H1 (cell line): ENCODE data around the gene OR1I1. TPM values are rescaled to one million over a fixed set of nuclear protein-coding genes. Genes with fewer than 3 reads are reported as not detected.
"Not testable (repeated sequence)": the region's sequence is repeated elsewhere in the genome, so short reads cannot be mapped to it uniquely, and the experiment has no call there.

Experiments
- CTCF ChIA-PET: fragments of 300-600 bp; sonication (Branson Sonifier 250); formaldehyde crosslinking; loops from one replicate; lab custom pipeline; 2021; ENCODE audit not compliant: partially characterized antibody; lab: Charles Lee
- POLR2A ChIA-PET: fragments of 300-600 bp; sonication (Branson Sonifier 250); formaldehyde crosslinking; loops from one replicate; lab custom pipeline; 2021; ENCODE audit warnings: inconsistent platforms; ENCODE audit not compliant: partially characterized antibody; lab: Charles Lee
- DNase-seq, 2 experiments: peaks; one replicate each; pipeline versions ENCODE4 v3.0.0 to v3.0.0-alpha.2; 2010 to 2022; ENCODE audit warnings: low spot score in 2 of 2, low read depth in 1 of 2, mixed read lengths in 1 of 2
- FAIRE-seq: peaks from 2 replicates; lab custom pipeline; 2011; peaks lifted over from hg19 to GRCh38; lab: Jason Lieb, UNC
- H2AFZ ChIP-seq: 2 replicates; pipeline ENCODE4 v1.8.1; 2012; ENCODE audit warnings: low read length, inconsistent platforms
- H2AK5ac ChIP-seq: 2 replicates; pipeline ENCODE4 v1.6.1; 2013; ENCODE audit warnings: low read depth, low read length
- H2BK120ac ChIP-seq: replicated peaks from 2 replicates; pipeline ENCODE3; 2013; ENCODE audit warnings: low read depth, low read length, inconsistent platforms
- H2BK12ac ChIP-seq: 2 replicates; pipeline ENCODE4 v1.6.1; 2013; ENCODE audit warnings: low read depth, low read length
- H2BK15ac ChIP-seq: 2 replicates; pipeline ENCODE4 v1.6.1; 2013; ENCODE audit warnings: low read length
- H2BK20ac ChIP-seq: 2 replicates; pipeline ENCODE4 v1.6.1; 2013; ENCODE audit warnings: low read length
- H2BK5ac ChIP-seq: 2 replicates; pipeline ENCODE4 v1.6.1; 2013; ENCODE audit warnings: low read depth, low read length
- H3K14ac ChIP-seq: 2 replicates; pipeline ENCODE4 v1.6.1; 2013; ENCODE audit warnings: inconsistent platforms; ENCODE audit not compliant: insufficient read length
- H3K18ac ChIP-seq: 2 replicates; pipeline ENCODE4 v1.6.1; 2013; ENCODE audit warnings: low read length; ENCODE audit errors: extremely low read depth
- H3K23ac ChIP-seq: 2 replicates; pipeline ENCODE4 v1.6.1; 2013; ENCODE audit warnings: inconsistent platforms; ENCODE audit not compliant: insufficient read length
- H3K23me2 ChIP-seq: 2 replicates; pipeline ENCODE4 v1.6.1; 2013; ENCODE audit warnings: low read depth, low read length
- H3K27ac ChIP-seq: 2 replicates; pipeline ENCODE4 v1.6.1; 2011; ENCODE audit warnings: low read depth, low read length, inconsistent platforms
- H3K27me3 ChIP-seq, 4 experiments: replicated peaks in 1 of 4; 1 replicate in 1 of 4; 2 replicates in 3 of 4; pipeline versions ENCODE4 v1.6.1 to v1.8.1; 2011 to 2013; ENCODE audit warnings: low read length in 3 of 4, mild to moderate bottlenecking in 3 of 4, inconsistent platforms in 2 of 4, mixed read lengths in 2 of 4, moderate library complexity in 1 of 4; ENCODE audit not compliant: control insufficient read depth in 3 of 4, insufficient read depth in 3 of 4; ENCODE audit errors: extremely low read depth in 1 of 4
- H3K36me3 ChIP-seq, 4 experiments: 2 replicates each; pipeline versions ENCODE4 v1.6.1 to v1.8.1; 2011 to 2013; ENCODE audit warnings: mild to moderate bottlenecking in 4 of 4, low read length in 3 of 4, moderate library complexity in 2 of 4, control low read depth in 1 of 4, inconsistent platforms in 1 of 4; ENCODE audit not compliant: insufficient read depth in 4 of 4, control insufficient read depth in 2 of 4
- H3K4ac ChIP-seq: replicated peaks from 2 replicates; pipeline ENCODE3; 2013; ENCODE audit warnings: low read length, low read depth, mixed read lengths, inconsistent platforms; ENCODE audit not compliant: insufficient read length
- H3K4me1 ChIP-seq, 4 experiments: replicated peaks in 1 of 4; 1 replicate in 1 of 4; 2 replicates in 3 of 4; pipeline versions ENCODE4 v1.6.1 to v1.8.1; 2011 to 2013; ENCODE audit warnings: low read length in 3 of 4, inconsistent platforms in 2 of 4, mixed read lengths in 1 of 4; ENCODE audit not compliant: insufficient read depth in 4 of 4, control insufficient read depth in 3 of 4
- H3K4me2 ChIP-seq, 2 experiments: 2 replicates each; pipeline versions ENCODE4 v1.6.1 to v1.8.1; 2011 to 2013; ENCODE audit warnings: low read depth in 2 of 2, low read length in 2 of 2, control low read depth in 1 of 2, inconsistent platforms in 1 of 2, mild to moderate bottlenecking in 1 of 2; ENCODE audit not compliant: insufficient read depth in 1 of 2
- H3K4me3 ChIP-seq, 4 experiments: fragments of 200-600, 300-600 bp in 1 of 4; sonication (generic), shearing (Covaris generic), sonication (Bioruptor Twin) in 1 of 4; 2 replicates each; pipeline versions ENCODE4 v1.5.1 to v1.8.1; 2011 to 2016; ENCODE audit warnings: low read length in 4 of 4, low read depth in 3 of 4, control low read depth in 2 of 4, inconsistent platforms in 2 of 4, mild to moderate bottlenecking in 2 of 4, mixed read lengths in 1 of 4, moderate library complexity in 1 of 4; ENCODE audit not compliant: insufficient read depth in 2 of 4; ENCODE audit errors: extremely low read depth in 1 of 4
- H3K56ac ChIP-seq: replicated peaks from 2 replicates; pipeline ENCODE3; 2013; ENCODE audit warnings: low read depth, mild to moderate bottlenecking, mixed read lengths, low read length, inconsistent platforms; ENCODE audit not compliant: insufficient read length
- H3K79me1 ChIP-seq: 2 replicates; pipeline ENCODE4 v1.6.1; 2013; ENCODE audit warnings: low read depth, low read length, control low read depth
- H3K79me2 ChIP-seq, 2 experiments: 2 replicates each; pipeline versions ENCODE4 v1.6.1 to v1.8.1; 2012 to 2013; ENCODE audit warnings: low read length in 2 of 2, mild to moderate bottlenecking in 2 of 2, inconsistent platforms in 1 of 2; ENCODE audit not compliant: insufficient read depth in 2 of 2, control insufficient read depth in 1 of 2
- H3K9ac ChIP-seq, 4 experiments: replicated peaks in 1 of 4; 1 replicate in 1 of 4; 2 replicates in 3 of 4; pipeline versions ENCODE4 v1.6.1 to v1.8.1; 2011 to 2013; ENCODE audit warnings: low read depth in 3 of 4, low read length in 3 of 4, control low read depth in 2 of 4, mild to moderate bottlenecking in 2 of 4, moderate library complexity in 2 of 4, inconsistent platforms in 1 of 4; ENCODE audit errors: extremely low read depth in 1 of 4
- H3K9me3 ChIP-seq, 2 experiments: 2 replicates each; pipeline versions ENCODE4 v1.6.1 to v1.8.1; 2012 to 2013; ENCODE audit warnings: mild to moderate bottlenecking in 2 of 2, moderate library complexity in 2 of 2, control low read depth in 1 of 2, inconsistent platforms in 1 of 2, low read depth in 1 of 2, low read length in 1 of 2, mixed read lengths in 1 of 2; ENCODE audit not compliant: insufficient read depth in 2 of 2
- H4K20me1 ChIP-seq, 2 experiments: replicated peaks in 1 of 2; 2 replicates each; pipeline versions ENCODE3 to v1.8.1; 2011 to 2013; ENCODE audit warnings: inconsistent platforms in 2 of 2, low read length in 2 of 2, mild to moderate bottlenecking in 1 of 2; ENCODE audit not compliant: insufficient read depth in 2 of 2, control insufficient read depth in 1 of 2
- H4K5ac ChIP-seq: 2 replicates; pipeline ENCODE4 v1.6.1; 2013; ENCODE audit warnings: low read length, low read depth, mixed read lengths, inconsistent platforms; ENCODE audit not compliant: insufficient read length
- H4K8ac ChIP-seq: 2 replicates; pipeline ENCODE4 v1.8.0; 2013; ENCODE audit warnings: mild to moderate bottlenecking, moderate library complexity, low read length, inconsistent platforms; ENCODE audit not compliant: insufficient read depth; ENCODE audit errors: extremely low read depth
- H4K91ac ChIP-seq: replicated peaks from 2 replicates; pipeline ENCODE3; 2013; ENCODE audit warnings: low read length, mixed read lengths, inconsistent platforms; ENCODE audit not compliant: insufficient read length
- CHD1 ChIP-seq: IDR thresholded peaks from 2 replicates; pipeline ENCODE4 v1.6.1; 2012; ENCODE audit warnings: low read depth, low read length, improper control_type of control experiment
- JUN ChIP-seq: IDR thresholded peaks from 2 replicates; pipeline ENCODE4 v1.6.1; 2011; ENCODE audit warnings: low read depth, mild to moderate bottlenecking, improper control_type of control experiment, low read length
- SIRT6 ChIP-seq: IDR thresholded peaks from one replicate; pipeline ENCODE4 v1.7.1; 2012; ENCODE audit warnings: low read length, inconsistent platforms
- TBP ChIP-seq: IDR thresholded peaks from 2 replicates; pipeline ENCODE4 v1.6.1; 2011; ENCODE audit warnings: low read depth, low read length, improper control_type of control experiment
- WGBS, 2 experiments: shearing (Covaris generic) in 1 of 2; methylation state at CpG; one replicate each; pipeline versions ENCODE4 v1.1.6 to v1.1.7; 2013 to 2015; ENCODE audit warnings: low lambda C conversion rate in 2 of 2, mixed read lengths in 2 of 2, inconsistent platforms in 1 of 2, low coverage in 1 of 2, missing lambda C conversion rate in 1 of 2; ENCODE audit not compliant: insufficient replicate concordance in 2 of 2, insufficient coverage in 1 of 2, insufficient read length in 1 of 2; ENCODE audit errors: extremely low coverage in 1 of 2, missing lambda C conversion rate in 1 of 2; 5-methylcytosine and 5-hydroxymethylcytosine counted together
- polyA plus RNA-seq, 7 experiments: library from polyadenylated mRNA; depleted of rRNA in 3 of 7; stranded (reverse) in 5 of 7; unstranded in 2 of 7; fragments of >200 nt in 5 of 7; fragments of 200-250 nt in 2 of 7; gene quantifications; 1 replicate in 5 of 7; 2 replicates in 1 of 7; 4 replicates in 1 of 7; pipeline versions ENCODE4 v1.2.1 to v1.2.3, GENCODE V29; 2011 to 2013; ENCODE audit warnings: missing spikeins in 2 of 7, mixed read lengths in 2 of 7
- total RNA-seq: library from RNA; stranded (reverse); fragmentation: NEBNext Ultra II Directional; extraction: Animal tissue kit (Norgen Biotek cat#: 25700); gene quantifications from 2 replicates; pipeline ENCODE4 v1.2.1, GENCODE V29; 2021
- TF ChIP-seq, protein P1 (sequence below): IDR thresholded peaks from 2 replicates; pipeline ENCODE4 v1.6.1; 2012; ENCODE audit warnings: low read length, inconsistent platforms

The OR1I1 gene
- total and polyA plus RNA-seq, 2 of the 8 experiments (the other 6 are each of a cell fraction or from before 2014, with no cell fraction given), result not detected

GRCh38 chr19:15075806-15076205 is 6.2 kb upstream of the OR1I1 start (continued):
- TF ChIP-seq SIRT6 (no peak), JUN (no peak), CHD1 (no peak), TBP (no peak)
- TF ChIP-seq, protein P1, sequence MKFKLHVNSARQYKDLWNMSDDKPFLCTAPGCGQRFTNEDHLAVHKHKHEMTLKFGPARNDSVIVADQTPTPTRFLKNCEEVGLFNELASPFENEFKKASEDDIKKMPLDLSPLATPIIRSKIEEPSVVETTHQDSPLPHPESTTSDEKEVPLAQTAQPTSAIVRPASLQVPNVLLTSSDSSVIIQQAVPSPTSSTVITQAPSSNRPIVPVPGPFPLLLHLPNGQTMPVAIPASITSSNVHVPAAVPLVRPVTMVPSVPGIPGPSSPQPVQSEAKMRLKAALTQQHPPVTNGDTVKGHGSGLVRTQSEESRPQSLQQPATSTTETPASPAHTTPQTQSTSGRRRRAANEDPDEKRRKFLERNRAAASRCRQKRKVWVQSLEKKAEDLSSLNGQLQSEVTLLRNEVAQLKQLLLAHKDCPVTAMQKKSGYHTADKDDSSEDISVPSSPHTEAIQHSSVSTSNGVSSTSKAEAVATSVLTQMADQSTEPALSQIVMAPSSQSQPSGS, result no peak

- H3K9me3 ChIP-seq, H3K36me3 ChIP-seq, H4K5ac ChIP-seq, H3K23ac ChIP-seq, H3K4me2 ChIP-seq, H3K14ac ChIP-seq, DNase-seq, H2BK12ac ChIP-seq, H2BK15ac ChIP-seq, H4K20me1 ChIP-seq, H3K4ac ChIP-seq, H2AFZ ChIP-seq, H2BK5ac ChIP-seq, H3K79me1 ChIP-seq, H2AK5ac ChIP-seq, POLR2A ChIA-PET, H3K56ac ChIP-seq, H3K23me2 ChIP-seq, H3K4me1 ChIP-seq, H3K4me3 ChIP-seq, H3K27me3 ChIP-seq, H3K9ac ChIP-seq, H4K8ac ChIP-seq, H2BK20ac ChIP-seq, H3K79me2 ChIP-seq, H4K91ac ChIP-seq, FAIRE-seq, H3K18ac ChIP-seq, CTCF ChIA-PET, H2BK120ac ChIP-seq, H3K27ac ChIP-seq: not testable (repeated sequence)
- 81% methylated on average over 4 of the region's 4 CpGs; no CpG with 5 or more reads in 1 of the 2 experiments for WGBS, 2 experiments
These were observed 2.0 kb upstream of the OR1I1 start for GRCh38 chr19:15080002-15080401.
